AG04450 (cell line): ENCODE data around the gene ZSCAN5C. TPM values are rescaled to one million over a fixed set of nuclear protein-coding genes. Genes with fewer than 3 reads are reported as not detected.
"Not testable (repeated sequence)": the region's sequence is repeated elsewhere in the genome, so short reads cannot be mapped to it uniquely, and the experiment has no call there.

ENCODE experiments used
- CTCF ChIA-PET: fragments of 300-600, 350-600 bp; formaldehyde crosslinking; extraction: SDS; loops from one replicate; lab custom pipeline; 2022; ENCODE audit warnings: antibody characterized with exemption, inconsistent platforms; lab: Charles Lee
- POLR2A ChIA-PET: fragments of 350-600 bp; formaldehyde crosslinking; extraction: SDS; loops from one replicate; lab custom pipeline; 2021; ENCODE audit warnings: antibody characterized with exemption, inconsistent platforms; lab: Yijun Ruan, JAX
- DNase-seq: peaks from one replicate; pipeline ENCODE4 v3.0.0-alpha.2; 2011; ENCODE audit warnings: low read depth, low spot score
- H3K27ac ChIP-seq: one replicate; pipeline ENCODE4 v1.5.1; 2012; ENCODE audit warnings: low read depth, low read length, control low read depth
- H3K27me3 ChIP-seq: one replicate; pipeline ENCODE4 v1.6.0; 2012; ENCODE audit warnings: low read length; ENCODE audit not compliant: control insufficient read depth, insufficient read depth
- H3K4me3 ChIP-seq: 2 replicates; pipeline ENCODE4 v1.5.1; 2011; ENCODE audit warnings: mild to moderate bottlenecking, low read depth, low read length, control low read depth
- H3K9me3 ChIP-seq: 2 replicates; pipeline ENCODE4 v1.5.1; 2012; ENCODE audit warnings: low read length; ENCODE audit not compliant: control insufficient read depth, insufficient read depth
- polyA plus RNA-seq: library from polyadenylated mRNA; depleted of rRNA; stranded (reverse); fragments of >200 nt; gene quantifications from 2 replicates; pipeline ENCODE4 v1.2.3, GENCODE V29; 2011
- TF ChIP-seq, protein P1 (sequence below): IDR thresholded peaks from 2 replicates; pipeline ENCODE4 v1.5.1; 2011; ENCODE audit warnings: low read depth, low read length, control low read depth, inconsistent platforms

Gene ZSCAN5C
- polyA plus RNA-seq, 1 experiment, result not detected

DNA sequence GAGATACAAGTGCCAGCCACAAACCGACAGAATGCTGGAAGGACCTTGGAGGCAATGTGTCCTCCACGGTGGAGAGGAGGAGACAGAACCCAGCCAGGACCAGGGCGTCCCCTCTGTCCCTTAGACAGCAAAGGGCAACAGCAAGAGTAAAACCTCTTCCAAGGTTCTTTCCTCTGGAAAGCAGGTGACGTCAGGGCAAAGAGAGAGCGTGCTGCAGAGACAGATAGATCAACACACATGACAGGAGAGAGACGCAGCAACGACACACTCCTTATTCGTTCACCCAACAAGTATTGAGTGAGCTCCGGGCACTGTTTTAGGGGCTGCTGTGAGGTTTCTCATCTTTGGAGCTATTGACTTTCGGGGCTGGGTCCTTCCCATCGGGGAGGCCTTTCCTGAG, 27.5 kb upstream of the ZSCAN5C start:
- TF ChIP-seq, protein P1, sequence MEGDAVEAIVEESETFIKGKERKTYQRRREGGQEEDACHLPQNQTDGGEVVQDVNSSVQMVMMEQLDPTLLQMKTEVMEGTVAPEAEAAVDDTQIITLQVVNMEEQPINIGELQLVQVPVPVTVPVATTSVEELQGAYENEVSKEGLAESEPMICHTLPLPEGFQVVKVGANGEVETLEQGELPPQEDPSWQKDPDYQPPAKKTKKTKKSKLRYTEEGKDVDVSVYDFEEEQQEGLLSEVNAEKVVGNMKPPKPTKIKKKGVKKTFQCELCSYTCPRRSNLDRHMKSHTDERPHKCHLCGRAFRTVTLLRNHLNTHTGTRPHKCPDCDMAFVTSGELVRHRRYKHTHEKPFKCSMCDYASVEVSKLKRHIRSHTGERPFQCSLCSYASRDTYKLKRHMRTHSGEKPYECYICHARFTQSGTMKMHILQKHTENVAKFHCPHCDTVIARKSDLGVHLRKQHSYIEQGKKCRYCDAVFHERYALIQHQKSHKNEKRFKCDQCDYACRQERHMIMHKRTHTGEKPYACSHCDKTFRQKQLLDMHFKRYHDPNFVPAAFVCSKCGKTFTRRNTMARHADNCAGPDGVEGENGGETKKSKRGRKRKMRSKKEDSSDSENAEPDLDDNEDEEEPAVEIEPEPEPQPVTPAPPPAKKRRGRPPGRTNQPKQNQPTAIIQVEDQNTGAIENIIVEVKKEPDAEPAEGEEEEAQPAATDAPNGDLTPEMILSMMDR, result no peak
- ChIA-PET POLR2A (no interaction called here), CTCF (interaction anchor here (1.0 to 10.6 kb wide), 4 partner anchors 89 to 107 kb away, joined by 3 to 140 read pairs (median 22); no protein-coding TSS in a partner anchor)
- DNase-seq, result no peak
- peaks cover 4% of the 10 kb centered on the region for H3K27me3 ChIP-seq
- H3K9me3 ChIP-seq, result no peaks in the 10 kb centered on the region; the same call in 1 of the 2 replicates
- no peak overlapping the region for H3K4me3 ChIP-seq
- no peak overlapping the region for H3K27ac ChIP-seq

DNA sequence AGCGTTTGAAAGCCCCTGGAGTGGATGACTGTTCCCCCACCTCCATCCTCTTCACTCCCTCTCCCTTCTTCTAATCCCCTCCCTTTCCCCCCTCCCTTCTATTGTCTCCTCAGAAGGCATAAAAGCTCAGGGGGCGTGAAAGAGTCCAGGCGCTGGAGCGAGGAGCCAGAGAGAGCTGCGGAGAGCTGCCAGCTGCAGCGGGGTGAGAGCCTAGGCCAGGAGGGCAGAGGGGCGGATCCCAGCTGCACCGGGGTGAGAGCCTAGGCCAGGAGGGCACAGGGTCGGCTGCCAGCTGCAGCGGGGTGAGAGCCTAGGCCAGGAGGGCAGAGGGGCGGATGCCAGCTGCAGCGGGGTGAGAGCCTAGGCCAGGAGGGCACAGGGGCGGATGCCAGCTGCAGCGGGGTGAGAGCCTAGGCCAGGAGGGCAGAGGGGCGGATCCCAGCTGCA, 26.2 kb upstream of the ZSCAN5C start, which contains the start of gene GALP:
Gene GALP, plus strand, starts transcription at position 148 of the 447 bp plus-strand sequence. CDS start 1,101 bp downstream, outside the sequence.
- POLR2A ChIA-PET, H3K27me3 ChIP-seq, H3K27ac ChIP-seq, H3K4me3 ChIP-seq, H3K9me3 ChIP-seq, DNase-seq: not testable (repeated sequence)
- CTCF ChIA-PET, result interaction anchor here (0.5 to 10.6 kb wide), 3 partner anchors 99 to 1290 kb away, joined by 4 to 140 read pairs (median 4); no protein-coding TSS in a partner anchor

DNA sequence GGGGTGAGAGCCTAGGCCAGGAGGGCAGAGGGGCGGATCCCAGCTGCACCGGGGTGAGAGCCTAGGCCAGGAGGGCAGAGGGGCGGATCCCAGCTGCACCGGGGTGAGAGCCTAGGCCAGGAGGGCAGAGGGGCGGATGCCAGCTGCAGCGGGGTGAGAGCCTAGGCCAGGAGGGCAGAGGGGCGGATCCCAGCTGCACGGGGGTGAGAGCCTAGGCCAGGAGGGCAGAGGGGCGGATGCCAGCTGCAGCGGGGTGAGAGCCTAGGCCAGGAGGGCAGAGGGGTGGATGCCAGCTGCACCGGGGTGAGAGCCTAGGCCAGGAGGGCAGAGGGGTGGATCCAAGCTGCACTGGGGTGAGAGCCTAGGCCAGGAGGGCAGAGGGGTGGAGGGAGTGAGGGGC, 25.8 kb upstream of the ZSCAN5C start:
- H3K9me3 ChIP-seq, H3K4me3 ChIP-seq, DNase-seq, H3K27ac ChIP-seq, POLR2A ChIA-PET, H3K27me3 ChIP-seq: not testable (repeated sequence)
- CTCF ChIA-PET, result interaction anchor here (0.6 to 10.6 kb wide), 3 partner anchors 99 to 574 kb away, joined by 3 to 140 read pairs (median 4); no protein-coding TSS in a partner anchor

DNA sequence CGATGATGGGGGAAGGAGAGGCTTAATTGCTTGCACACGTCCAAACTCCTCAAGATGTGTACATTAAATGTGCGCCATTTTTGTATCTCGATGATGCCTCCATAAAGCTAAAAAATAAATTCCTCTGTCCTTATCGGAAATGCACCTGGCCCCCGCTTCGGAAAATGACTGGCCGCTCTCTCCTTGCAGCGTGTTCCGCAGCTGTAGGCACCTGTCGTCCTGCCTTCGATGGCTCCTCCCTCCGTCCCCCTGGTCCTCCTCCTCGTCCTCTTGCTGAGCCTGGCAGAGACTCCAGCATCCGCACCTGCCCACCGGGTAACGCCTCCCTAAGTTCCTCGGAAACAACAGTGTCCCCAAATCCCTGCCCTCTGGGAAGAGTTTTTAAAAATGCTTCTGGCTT, 25.2 kb upstream of the ZSCAN5C start:
- Histone ChIP-seq H3K27ac (no peak overlapping the region), H3K4me3 (no peak overlapping the region), H3K27me3 (peaks cover 4% of the 10 kb centered on the region), H3K9me3 (peaks cover 8% of the 10 kb centered on the region; the same call in 1 of the 2 replicates)
- POLR2A ChIA-PET, result no interaction called here
- DNase-seq, result no peak
- CTCF ChIA-PET, result interaction anchor here (1.0 kb wide), 2 partner anchors 98 to 104 kb away, joined by 3 read pairs; no protein-coding TSS in a partner anchor
- TF ChIP-seq, protein P1, result no peak

DNA sequence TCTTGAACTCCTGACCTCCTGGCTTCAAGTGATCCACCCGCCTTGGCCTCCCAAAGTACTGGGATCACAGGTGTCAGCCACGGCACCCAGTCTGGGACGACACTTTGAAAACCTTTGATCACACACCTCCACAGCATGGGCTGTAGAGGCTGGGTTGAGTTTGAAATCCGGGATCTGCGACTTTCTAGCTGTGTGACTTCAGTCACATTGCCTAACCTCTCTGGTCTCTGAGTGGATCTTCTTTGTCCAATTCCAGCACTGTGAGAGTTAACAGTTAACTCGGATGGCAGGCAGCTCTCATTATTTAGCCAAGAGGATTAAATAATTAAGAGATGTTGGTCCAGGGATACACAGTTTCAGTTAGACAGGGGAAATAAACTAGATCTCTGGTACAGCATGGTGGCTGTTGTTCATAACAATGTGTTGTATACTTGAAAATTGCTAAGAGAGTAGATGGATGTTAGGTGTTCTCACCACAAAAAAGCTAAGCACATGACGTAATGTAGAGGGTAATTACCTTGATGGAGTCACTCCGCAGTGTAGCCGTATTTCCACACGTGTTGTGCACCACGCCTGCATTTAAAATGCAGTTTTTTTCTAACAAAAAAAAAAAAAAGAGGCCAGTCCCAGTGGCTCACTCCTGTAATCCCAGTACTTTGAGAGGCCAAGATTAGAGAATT, 24.4 kb upstream of the ZSCAN5C start:
- DNase-seq, result no peak
- H3K4me3 ChIP-seq, result no peak overlapping the region
- peaks cover 10% of the 10 kb centered on the region; the same call in 1 of the 2 replicates for H3K9me3 ChIP-seq
- TF ChIP-seq, protein P1, result no peak
- CTCF ChIA-PET, result interaction anchor here (1.0 to 1.8 kb wide), 7 partner anchors 8 to 155 kb away, joined by 3 to 8 read pairs (median 4); no protein-coding TSS in a partner anchor
- peaks cover 4% of the 10 kb centered on the region for H3K27me3 ChIP-seq
- POLR2A ChIA-PET, result no interaction called here
- no peak overlapping the region for H3K27ac ChIP-seq

DNA sequence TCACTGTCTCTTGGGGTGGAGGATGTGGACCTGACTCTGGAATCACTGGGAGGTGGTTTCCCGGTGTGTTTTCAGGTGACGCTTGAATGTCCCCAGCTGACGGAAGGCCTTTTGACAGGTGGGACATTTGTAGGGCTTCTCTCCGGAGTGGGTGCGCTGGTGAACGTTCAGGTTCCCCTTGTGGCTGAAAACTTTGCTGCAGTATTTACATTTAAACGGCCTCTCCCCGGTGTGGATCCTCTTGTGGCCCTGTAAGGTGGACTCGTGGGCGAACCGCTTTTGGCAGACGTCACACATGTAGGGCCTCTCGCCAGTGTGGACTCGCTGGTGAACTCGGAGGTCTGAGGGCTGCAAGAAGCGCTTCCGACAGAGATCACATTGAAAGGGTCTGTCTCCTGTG, 12.3 kb upstream of the ZSCAN5C start:
- H3K4me3 ChIP-seq, result no peak overlapping the region
- ChIA-PET POLR2A (no interaction called here), CTCF (no interaction called here)
- TF ChIP-seq, protein P1, result no peak
- no peaks in the 10 kb centered on the region for H3K27me3 ChIP-seq
- DNase-seq, result no peak
- H3K27ac ChIP-seq, result no peak overlapping the region
- H3K9me3 ChIP-seq, result peaks cover 4% of the 10 kb centered on the region
